Measurements from ENCODE around the gene SYNM.

- TF ChIP-seq, protein P1, sequence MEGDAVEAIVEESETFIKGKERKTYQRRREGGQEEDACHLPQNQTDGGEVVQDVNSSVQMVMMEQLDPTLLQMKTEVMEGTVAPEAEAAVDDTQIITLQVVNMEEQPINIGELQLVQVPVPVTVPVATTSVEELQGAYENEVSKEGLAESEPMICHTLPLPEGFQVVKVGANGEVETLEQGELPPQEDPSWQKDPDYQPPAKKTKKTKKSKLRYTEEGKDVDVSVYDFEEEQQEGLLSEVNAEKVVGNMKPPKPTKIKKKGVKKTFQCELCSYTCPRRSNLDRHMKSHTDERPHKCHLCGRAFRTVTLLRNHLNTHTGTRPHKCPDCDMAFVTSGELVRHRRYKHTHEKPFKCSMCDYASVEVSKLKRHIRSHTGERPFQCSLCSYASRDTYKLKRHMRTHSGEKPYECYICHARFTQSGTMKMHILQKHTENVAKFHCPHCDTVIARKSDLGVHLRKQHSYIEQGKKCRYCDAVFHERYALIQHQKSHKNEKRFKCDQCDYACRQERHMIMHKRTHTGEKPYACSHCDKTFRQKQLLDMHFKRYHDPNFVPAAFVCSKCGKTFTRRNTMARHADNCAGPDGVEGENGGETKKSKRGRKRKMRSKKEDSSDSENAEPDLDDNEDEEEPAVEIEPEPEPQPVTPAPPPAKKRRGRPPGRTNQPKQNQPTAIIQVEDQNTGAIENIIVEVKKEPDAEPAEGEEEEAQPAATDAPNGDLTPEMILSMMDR (IDR thresholded peaks at IDR 0.05): no peak
- no peak for TF ChIP-seq EZH2 (IDR thresholded peaks at IDR 0.05; ENCODE audit: borderline replicate concordance, insufficient read depth, low read depth, low read length, poor library complexity, severe bottlenecking)
Measured at GRCh38 chr15:99109555-99110021, 4.7 kb downstream of the SYNM start.
